Psoas muscle (tissue), 8 donors: Measurements from ENCODE around the gene LRP1. TPM values are rescaled to one million over a fixed set of nuclear protein-coding genes. Genes with fewer than 3 reads are reported as not detected.

Source experiments
- ATAC-seq, 4 donors: fragments of 200-7000 bp; cut with Tn5 transposase; one replicate each; pipeline ENCODE4 v1.9.1; 2020; ENCODE audit warnings: moderate library complexity in 3 of 4, mild to moderate bottlenecking in 2 of 4
- DNase-seq, 2 donors: peaks; one replicate each; pipeline ENCODE4 v3.0.0-alpha.2; 2020
- H3K27ac ChIP-seq: fragments of 200-600 bp; one replicate; pipeline ENCODE4 v1.8.0; 2022
- H3K27me3 ChIP-seq, 3 donors: fragments of 200-600 bp in 1 of 3; one replicate each; pipeline versions ENCODE4 v1.6.1 to v1.8.0; 2013 to 2022; ENCODE audit warnings: low read length in 2 of 3, mild to moderate bottlenecking in 2 of 3, moderate library complexity in 1 of 3; ENCODE audit not compliant: insufficient read depth in 3 of 3
- H3K36me3 ChIP-seq, 2 donors: fragments of 200-600 bp in 1 of 2; one replicate each; pipeline versions ENCODE4 v1.6.1 to v1.8.0; 2013 to 2022; ENCODE audit warnings: low read depth in 1 of 2, mild to moderate bottlenecking in 1 of 2, moderate library complexity in 1 of 2; ENCODE audit not compliant: insufficient read depth in 1 of 2
- H3K4me1 ChIP-seq: fragments of 200-600 bp; one replicate; pipeline ENCODE4 v1.8.0; 2022
- H3K4me3 ChIP-seq: fragments of 200-600 bp; one replicate; pipeline ENCODE4 v1.8.0; 2022; ENCODE audit warnings: mild to moderate bottlenecking
- H3K9me3 ChIP-seq: fragments of 200-600 bp; one replicate; pipeline ENCODE4 v1.8.0; 2022
- WGBS, 3 donors: extraction: QIAGEN DNeasy Blood & Tissue Kit; methylation state at CpG; one replicate each; pipeline versions ENCODE4 v1.1.6 to v1.1.7; 2013; 5-methylcytosine and 5-hydroxymethylcytosine counted together
- intact Hi-C, 2 donors: fragments of 100-400 bp; cut with DNase I; formaldehyde crosslinking; loops; one replicate each; pipeline versions ENCODE4 v1.11.0 to v1.14.2; 2022
- polyA plus RNA-seq, 3 donors: library from polyadenylated mRNA; stranded (reverse); fragments of 200-250 nt; gene quantifications; one replicate each; pipeline ENCODE4 v1.2.3, GENCODE V29; 2013
- total RNA-seq, 4 donors: library from RNA; stranded (reverse); fragmentation: NEBNext Ultra II Directional in 2 of 4; extraction: Animal tissue kit (Norgen Biotek cat#: 25700) in 2 of 4; gene quantifications; one replicate each; pipeline versions ENCODE4 v1.2.1 to v1.2.4, GENCODE V29; 2021 to 2023
- TF ChIP-seq, protein P1 (sequence below): fragments of 200-600 bp; IDR thresholded peaks from one replicate; pipeline ENCODE4 v1.8.0; 2022; ENCODE audit warnings: antibody characterized with exemption
- donor health status: healthy with polysubstance abuse.
- donor health status: DM: no; HTN: no; CAD: no; lungs with moderate emphysema.
- donor health status: Bipolar disorder and iron deficiency.
- donor health status: healthy.
- donor health status: DM: yes; HTN: yes; CAD: no.
- donor health status: DM: no; HTN: no; CAD: no.
- donor health status: DM: no; HTN: no; CAD: no.
- donor health status: DM: yes; HTN: yes; CAD: no.

LRP1 gene
- total and polyA plus RNA-seq, 7 donors, result 10.7 to 50.6 (median 33.1) TPM

- Histone ChIP-seq H3K4me1 (peaks cover 3% of the 10 kb centered on the region), H3K27ac (peak overlapping the region; percentile 58), H3K27me3 (no peaks in the 10 kb centered on the region), H3K36me3 (peaks cover 0 to 25% of the 10 kb centered on the region in 2 donors), H3K4me3 (no peak overlapping the region), H3K9me3 (no peaks in the 10 kb centered on the region)
- 63 to 84% (median 66%) methylated on average over 4 of the region's 4 CpGs for WGBS, 3 donors
- peak in 3 of 4 donors; percentile 14 to 44 (median 18) for ATAC-seq
- TF ChIP-seq, protein P1, sequence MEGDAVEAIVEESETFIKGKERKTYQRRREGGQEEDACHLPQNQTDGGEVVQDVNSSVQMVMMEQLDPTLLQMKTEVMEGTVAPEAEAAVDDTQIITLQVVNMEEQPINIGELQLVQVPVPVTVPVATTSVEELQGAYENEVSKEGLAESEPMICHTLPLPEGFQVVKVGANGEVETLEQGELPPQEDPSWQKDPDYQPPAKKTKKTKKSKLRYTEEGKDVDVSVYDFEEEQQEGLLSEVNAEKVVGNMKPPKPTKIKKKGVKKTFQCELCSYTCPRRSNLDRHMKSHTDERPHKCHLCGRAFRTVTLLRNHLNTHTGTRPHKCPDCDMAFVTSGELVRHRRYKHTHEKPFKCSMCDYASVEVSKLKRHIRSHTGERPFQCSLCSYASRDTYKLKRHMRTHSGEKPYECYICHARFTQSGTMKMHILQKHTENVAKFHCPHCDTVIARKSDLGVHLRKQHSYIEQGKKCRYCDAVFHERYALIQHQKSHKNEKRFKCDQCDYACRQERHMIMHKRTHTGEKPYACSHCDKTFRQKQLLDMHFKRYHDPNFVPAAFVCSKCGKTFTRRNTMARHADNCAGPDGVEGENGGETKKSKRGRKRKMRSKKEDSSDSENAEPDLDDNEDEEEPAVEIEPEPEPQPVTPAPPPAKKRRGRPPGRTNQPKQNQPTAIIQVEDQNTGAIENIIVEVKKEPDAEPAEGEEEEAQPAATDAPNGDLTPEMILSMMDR, result no peak
- intact Hi-C loops, result no loop called here
- DNase-seq, result no peak
Measured at GRCh38 chr12:57152639-57153038, 24.4 kb downstream of the LRP1 start.

GRCh38 chr12:57153415-57153997 lies 25.2 kb downstream of the LRP1 start:
- Histone ChIP-seq H3K4me3 (no peak overlapping the region), H3K4me1 (no peaks in the 10 kb centered on the region), H3K9me3 (no peaks in the 10 kb centered on the region), H3K27me3 (no peaks in the 10 kb centered on the region), H3K27ac (peak overlapping the region; percentile 58), H3K36me3 (peaks cover 0 to 25% of the 10 kb centered on the region in 2 donors)
- ATAC-seq, result no peak
- no peak for DNase-seq
- TF ChIP-seq, protein P1, result no peak
- intact Hi-C loops, result no loop called here
- WGBS, 3 donors, result 81 to 84% (median 81%) methylated on average over 1 of the region's 1 CpG

DNA sequence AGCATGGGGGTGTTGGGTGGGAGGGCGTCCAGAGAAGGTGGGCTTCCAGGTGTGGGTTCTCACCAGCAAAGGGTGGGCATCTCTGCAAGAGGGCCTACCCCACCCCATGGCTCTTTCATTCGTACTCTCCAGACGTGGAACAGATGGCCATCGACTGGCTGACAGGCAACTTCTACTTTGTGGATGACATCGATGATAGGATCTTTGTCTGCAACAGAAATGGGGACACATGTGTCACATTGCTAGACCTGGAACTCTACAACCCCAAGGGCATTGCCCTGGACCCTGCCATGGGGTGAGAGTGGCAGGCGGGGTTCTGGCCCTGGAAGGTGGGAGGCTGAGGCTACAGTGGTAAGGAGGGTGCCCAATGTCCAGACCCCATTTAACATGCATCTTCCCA lies 25.8 kb downstream of the LRP1 start:
- WGBS, 3 donors, result 90 to 96% (median 95%) methylated on average over 6 of the region's 6 CpGs
- no peaks in the 10 kb centered on the region for H3K4me1 ChIP-seq
- H3K27me3 ChIP-seq, result no peaks in the 10 kb centered on the region
- ATAC-seq (no peak), DNase-seq (no peak)
- H3K4me3 ChIP-seq, result no peak overlapping the region
- TF ChIP-seq, protein P1, result no peak
- peaks cover 0 to 25% of the 10 kb centered on the region in 2 donors for H3K36me3 ChIP-seq
- H3K27ac ChIP-seq, result no peak overlapping the region
- intact Hi-C loops, result no loop called here
- H3K9me3 ChIP-seq, result no peaks in the 10 kb centered on the region

- H3K36me3 ChIP-seq, result peaks cover 0 to 33% of the 10 kb centered on the region in 2 donors
- WGBS, 3 donors, result 89 to 93% (median 91%) methylated on average over 5 of the region's 5 CpGs
- H3K27ac ChIP-seq, result no peak overlapping the region
- no peaks in the 10 kb centered on the region for H3K4me1 ChIP-seq
- TF ChIP-seq, protein P1, result no peak
- no peak for ATAC-seq
- intact Hi-C loops, result no loop called here
- H3K4me3 ChIP-seq, result no peak overlapping the region
- no peaks in the 10 kb centered on the region for H3K27me3 ChIP-seq
- no peak for DNase-seq
- no peaks in the 10 kb centered on the region for H3K9me3 ChIP-seq
Measured at GRCh38 chr12:57154804-57155434, 26.6 kb downstream of the LRP1 start.
